Right ventricle myocardium inferior (tissue), 1 donor: Measurements from ENCODE around the gene AP3S1. TPM values are rescaled to one million over a fixed set of nuclear protein-coding genes. Genes with fewer than 3 reads are reported as not detected.
"Not testable (repeated sequence)": the region's sequence is repeated elsewhere in the genome, so short reads cannot be mapped to it uniquely, and the experiment has no call there.

ENCODE experiments used
- ATAC-seq: fragments of 200-7000 bp; cut with Tn5 transposase; one replicate; pipeline ENCODE4 v1.9.1; 2020; ENCODE audit warnings: mild to moderate bottlenecking, moderate library complexity
- DNase-seq: peaks from one replicate; pipeline ENCODE4 v3.0.0; 2021; ENCODE audit errors: missing footprints
- intact Hi-C: fragments of 100-400 bp; cut with DNase I; formaldehyde crosslinking; loops from one replicate; pipeline ENCODE4 v1.11.0; 2022
- total RNA-seq: library from RNA; stranded (reverse); fragmentation: NEBNext Ultra II Directional; extraction: Animal tissue kit (Norgen Biotek cat#: 25700); gene quantifications from one replicate; pipeline ENCODE4 v1.2.1, GENCODE V29; 2021
- donor health status: DM: no; HTN: yes; CAD: no; lungs with severe emphysema.

Gene AP3S1
- total RNA-seq, 1 donor from 2014 or later: 61.9 TPM

DNA sequence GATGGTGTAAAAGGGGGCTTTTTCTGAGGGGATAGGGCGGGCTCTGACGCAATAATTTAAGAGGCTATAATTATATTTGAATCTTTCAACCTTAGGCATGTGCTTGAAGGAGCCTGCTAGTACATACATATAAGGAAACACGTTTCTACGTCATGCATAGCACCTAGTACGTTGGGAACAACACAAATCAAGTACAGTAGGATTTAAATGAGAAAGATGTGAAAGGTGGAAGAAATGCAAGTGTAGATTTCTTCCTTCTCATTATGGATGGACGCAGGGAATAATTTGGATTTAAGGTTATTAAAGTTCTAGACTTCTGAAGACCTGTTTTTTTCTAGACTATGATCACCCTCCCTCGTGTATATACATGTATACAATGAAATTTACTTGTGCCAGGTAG lies 24.3 kb upstream of the AP3S1 start:
- DNase-seq: no peak
- intact Hi-C loops: no loop called here
- ATAC-seq: no peak

GRCh38 chr5:115818821-115819220 lies 22.9 kb upstream of the AP3S1 start:
- ATAC-seq (no peak), DNase-seq (no peak)
- intact Hi-C loops: no loop called here

- ATAC-seq (no peak), DNase-seq (no peak)
- intact Hi-C loops: no loop called here
These were observed 20.9 kb upstream of the AP3S1 start for GRCh38 chr5:115820846-115821245.

DNA sequence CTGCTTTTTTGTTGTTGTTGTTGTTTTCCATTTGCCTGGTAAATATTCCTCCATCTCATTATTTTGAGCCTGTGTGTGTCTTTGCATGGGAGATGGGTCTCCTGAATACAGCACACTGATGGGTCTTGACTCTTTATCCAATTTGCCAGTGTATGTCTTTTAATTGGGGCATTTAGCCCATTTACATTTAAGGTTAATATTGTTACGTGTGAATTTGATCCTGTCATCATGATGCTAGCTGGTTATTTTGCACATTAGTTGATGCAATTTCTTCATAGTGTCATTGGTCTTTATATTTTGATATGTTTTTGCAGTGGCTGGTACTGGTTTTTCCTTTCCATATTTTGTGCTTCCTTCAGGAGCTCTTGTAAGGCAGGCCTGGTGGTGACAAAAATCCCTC lies 16.8 kb upstream of the AP3S1 start:
- intact Hi-C loops, DNase-seq, ATAC-seq: not testable (repeated sequence)

DNA sequence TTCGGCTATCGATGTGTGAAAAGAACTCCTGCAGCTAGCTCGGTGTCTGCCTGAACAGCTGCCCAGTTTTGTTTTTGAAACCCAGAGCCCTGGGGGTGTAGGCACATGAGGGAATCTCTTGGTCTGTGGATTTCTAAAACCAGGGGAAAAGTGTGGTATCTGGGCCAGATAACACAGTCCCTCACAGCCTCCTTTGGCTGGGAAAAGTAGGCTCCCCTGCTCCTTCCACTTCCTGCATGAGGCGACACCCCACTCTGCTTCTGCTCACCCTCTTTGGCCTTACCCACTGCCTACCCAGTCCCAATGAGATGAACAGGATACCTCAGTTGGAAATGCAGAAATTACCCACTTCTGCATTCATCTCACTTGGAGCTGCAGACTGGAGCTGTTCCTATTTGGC lies 15.8 kb upstream of the AP3S1 start:
- intact Hi-C loops: no loop called here
- ATAC-seq (no peak), DNase-seq (no peak)

DNA sequence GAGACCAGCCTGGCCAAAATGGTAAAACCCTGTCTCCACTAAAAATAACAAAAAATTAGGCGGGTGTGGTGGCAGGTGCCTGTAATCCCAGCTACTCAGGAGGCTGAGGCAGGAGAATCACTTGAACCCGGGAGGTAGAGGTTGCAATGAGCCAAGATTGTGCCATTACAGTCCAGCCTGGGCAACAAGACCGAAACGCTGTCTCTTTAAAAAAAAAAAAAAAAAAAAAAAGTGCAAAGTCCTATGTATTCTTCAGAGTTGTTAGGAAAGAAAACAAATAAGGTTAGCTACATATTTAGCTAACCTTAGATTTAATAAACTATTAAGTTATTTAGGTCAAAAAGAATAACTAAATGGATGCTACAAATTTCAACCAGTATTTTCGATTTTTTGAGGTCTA lies 11.8 kb upstream of the AP3S1 start:
- intact Hi-C loops: loop anchor here (2.0 kb wide), 1 partner anchor 201 kb away; no protein-coding TSS in a partner anchor
- ATAC-seq (no peak), DNase-seq (no peak)

DNA sequence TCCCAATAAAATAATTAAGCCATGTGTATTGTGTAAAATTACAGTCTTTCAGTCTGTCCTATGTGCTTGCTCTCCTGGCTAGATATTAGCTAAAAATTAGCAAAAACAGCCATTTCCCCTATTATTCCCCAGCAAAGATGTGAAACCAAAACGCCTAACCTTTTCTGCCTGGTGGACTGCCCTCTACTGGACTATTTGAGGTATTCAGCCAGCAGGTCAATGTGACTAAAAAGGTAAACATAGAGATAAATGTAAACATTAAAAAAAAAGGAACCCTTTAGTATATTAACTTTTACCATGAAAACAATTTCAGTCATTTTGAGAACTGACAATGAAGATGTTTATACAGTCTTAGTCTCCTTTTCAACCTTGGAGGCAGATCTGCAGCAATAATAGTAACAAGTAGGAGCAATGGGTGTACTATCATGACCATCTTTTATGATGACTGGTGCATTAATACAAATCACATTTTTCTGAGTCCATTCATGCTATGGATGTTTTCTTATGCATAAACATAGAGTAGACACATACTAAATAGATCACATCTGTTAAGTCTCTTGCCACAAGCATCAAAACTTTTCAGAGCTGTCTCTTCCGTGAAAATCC lies 10.5 kb upstream of the AP3S1 start:
- intact Hi-C loops: loop anchor here (2.0 kb wide), 1 partner anchor 202 kb away; no protein-coding TSS in a partner anchor
- peak; percentile 23 for ATAC-seq
- no peak for DNase-seq

DNA sequence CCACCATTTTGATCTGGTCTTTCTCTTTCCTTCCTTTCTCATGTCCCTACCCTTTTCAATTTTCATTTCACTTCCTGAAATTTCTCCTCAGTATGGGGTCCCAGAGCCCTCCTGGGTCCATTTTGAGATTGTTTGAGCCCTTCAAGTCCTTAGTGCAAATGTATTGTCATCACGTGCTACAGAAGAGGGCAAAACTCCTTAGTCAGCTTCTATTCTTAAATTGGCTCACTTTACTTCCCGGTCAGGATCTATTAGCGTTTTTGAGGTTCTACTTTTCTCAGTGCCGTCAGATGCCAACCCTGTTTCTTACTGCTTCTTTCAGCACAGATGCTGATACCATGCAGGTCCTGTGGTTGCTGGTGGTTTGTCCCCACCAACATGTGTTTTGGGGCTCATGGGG lies 6.3 kb upstream of the AP3S1 start:
- ATAC-seq (no peak), DNase-seq (no peak)
- intact Hi-C loops: no loop called here

DNA sequence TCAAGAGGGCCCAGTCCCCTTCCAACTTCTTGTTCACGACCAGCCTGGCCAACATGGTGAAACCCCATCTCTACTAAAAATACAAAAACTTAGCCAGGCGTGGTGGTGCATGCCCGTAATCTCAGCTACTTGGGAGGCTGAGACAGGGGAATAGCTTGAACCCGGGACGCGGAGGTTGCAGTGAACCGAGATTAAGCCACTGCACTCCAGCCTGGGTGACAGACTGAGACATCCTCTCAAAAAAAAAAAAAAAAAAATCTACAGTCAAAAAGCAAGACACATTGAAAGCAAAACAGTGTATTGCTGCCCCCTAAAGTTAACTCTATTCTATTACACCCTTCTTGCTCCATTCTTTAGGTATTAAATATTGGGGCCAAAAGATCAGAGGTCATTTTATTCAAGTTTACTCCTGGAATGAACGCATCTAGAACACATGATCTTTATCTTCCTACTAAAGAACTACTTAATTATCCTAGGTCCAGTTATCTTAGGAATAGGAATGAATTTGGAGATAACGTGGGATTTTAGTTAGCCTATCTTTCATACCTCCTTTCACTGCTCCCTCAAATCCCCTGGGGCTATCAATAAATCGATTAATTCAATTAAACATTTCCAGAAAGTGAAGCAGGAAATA lies 2.7 kb upstream of the AP3S1 start:
- intact Hi-C loops: loop anchor here (2.0 kb wide), 1 partner anchor 204 kb away; no protein-coding TSS in a partner anchor
- no peak for ATAC-seq

GRCh38 chr5:115840873-115841272 lies 862 bp upstream of the AP3S1 start:
- intact Hi-C loops: loop anchor here (1.0 to 10.0 kb wide), 3 partner anchors 215 to 546 kb away; partner anchors contain the start of genes CCDC112 and TMED7
- ATAC-seq (no peak), DNase-seq (no peak)

More for the DNA sequence above, 2.7 kb upstream of the AP3S1 start:
- no peak for DNase-seq

DNA sequence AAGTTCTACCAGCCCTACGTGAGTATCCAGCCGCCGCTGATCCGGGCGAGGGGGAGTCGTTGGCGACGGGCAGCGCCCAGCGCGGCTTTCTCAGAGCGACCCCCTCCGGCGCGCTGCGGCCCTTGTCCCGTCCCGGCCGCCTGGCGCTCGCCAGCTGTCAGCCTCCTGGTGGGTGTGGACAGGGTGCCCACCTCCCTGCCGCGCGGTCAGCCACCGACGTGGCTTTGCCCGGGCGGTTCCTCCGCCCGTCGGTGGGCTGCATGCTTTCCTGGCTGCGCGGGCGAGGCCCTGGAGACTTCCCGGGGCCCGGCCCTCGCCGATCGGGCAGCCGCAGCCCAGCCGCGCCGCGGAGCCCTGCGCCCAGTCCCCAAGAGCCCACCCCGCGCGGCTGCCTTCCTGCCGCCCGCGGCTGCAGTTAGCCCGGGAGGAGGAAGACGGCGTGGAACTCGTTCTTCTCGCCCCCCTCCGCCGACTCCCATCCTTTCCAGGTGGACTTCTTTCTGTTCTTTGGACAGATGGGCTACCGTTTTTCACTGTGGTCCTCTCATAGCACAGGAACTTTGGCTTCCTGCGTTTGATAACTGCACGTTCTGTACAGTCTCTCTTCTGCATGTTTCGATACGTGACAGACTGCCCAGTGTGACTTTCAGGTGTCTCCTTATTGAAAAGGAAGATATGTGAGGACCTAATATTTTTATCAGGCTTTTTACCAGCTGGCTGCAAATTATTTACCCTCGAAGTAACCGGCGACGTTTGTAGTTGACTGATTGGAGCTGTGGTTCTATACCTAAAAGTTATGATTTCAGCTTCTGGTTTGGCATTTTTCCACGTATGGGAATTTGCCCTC lies 577 bp downstream of the AP3S1 start:
- DNase-seq: no peak

DNA sequence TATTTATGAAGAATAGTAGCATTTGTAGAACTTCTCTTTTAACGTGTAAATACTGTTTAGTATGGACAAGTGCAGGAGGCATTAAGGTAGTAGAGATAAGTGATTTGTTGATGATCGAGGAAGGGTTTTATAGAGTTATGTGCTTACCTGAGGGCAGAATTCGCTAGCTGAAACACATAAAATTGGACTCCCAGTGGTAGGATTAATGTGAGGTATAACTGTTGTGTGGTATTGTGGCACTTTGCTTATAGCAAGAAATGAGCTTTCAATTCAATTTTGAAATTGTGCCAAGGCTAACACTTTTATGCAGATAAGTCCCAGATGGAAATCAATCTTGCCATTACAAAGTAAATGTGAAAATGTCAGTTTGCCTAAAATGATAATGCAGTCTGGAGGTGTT lies 1.2 kb downstream of the AP3S1 start:
- intact Hi-C loops: loop anchor here (5.0 to 10.0 kb wide), 2 partner anchors 229 to 548 kb away; partner anchors contain the start of gene CCDC112
- ATAC-seq: no peak

More for the DNA sequence above, 577 bp downstream of the AP3S1 start:
- intact Hi-C loops: loop anchor here (5.0 to 10.0 kb wide), 2 partner anchors 230 to 548 kb away; partner anchors contain the start of gene CCDC112
- ATAC-seq: peak; percentile 65

GRCh38 chr5:115843444-115844130 lies 1.9 kb downstream of the AP3S1 start:
- ATAC-seq: no peak
- intact Hi-C loops: loop anchor here (5.0 to 10.0 kb wide), 2 partner anchors 229 to 549 kb away; partner anchors contain the start of gene CCDC112

More for the DNA sequence above, 1.2 kb downstream of the AP3S1 start:
- no peak for DNase-seq

DNA sequence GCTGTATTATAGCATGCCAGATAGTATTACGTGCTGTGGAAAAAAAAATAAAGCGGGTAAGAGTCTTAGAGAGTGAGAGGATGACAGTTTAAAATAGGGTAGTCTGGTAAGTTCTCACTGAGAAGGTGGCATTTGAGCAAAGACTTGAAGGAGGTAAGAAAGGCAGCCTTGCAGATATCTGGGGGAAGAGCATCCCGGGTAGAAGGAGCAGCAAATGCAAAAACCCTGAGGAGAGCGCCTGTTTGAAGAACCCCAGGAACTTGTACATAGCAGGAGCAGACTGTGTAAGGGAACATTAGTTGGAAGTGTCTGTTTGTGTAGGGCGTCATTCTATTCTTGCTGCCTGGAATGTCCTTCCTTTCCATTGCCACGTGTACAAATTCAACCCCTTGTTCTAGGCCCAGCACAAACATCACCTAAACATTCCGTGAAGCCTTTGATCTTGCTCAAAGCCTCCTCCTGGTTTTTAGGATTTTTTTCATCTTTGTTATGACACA lies 2.6 kb downstream of the AP3S1 start:
- DNase-seq: no peak
- ATAC-seq: no peak
- intact Hi-C loops: loop anchor here (5.0 to 10.0 kb wide), 2 partner anchors 228 to 550 kb away; partner anchors contain the start of gene CCDC112

More at GRCh38 chr5:115843444-115844130, 1.9 kb downstream of the AP3S1 start:
- no peak for DNase-seq

- intact Hi-C loops: loop anchor here (10.0 kb wide), 1 partner anchor 552 kb away; the partner anchor contains the start of gene CCDC112
- no peak for DNase-seq
- ATAC-seq: no peak
These were observed 5.6 kb downstream of the AP3S1 start for GRCh38 chr5:115847290-115847689.

- intact Hi-C loops: loop anchor here (10.0 kb wide), 1 partner anchor 555 kb away; the partner anchor contains the start of gene CCDC112
- DNase-seq: no peak
- peak; percentile 20 for ATAC-seq
These were observed 7.6 kb downstream of the AP3S1 start for GRCh38 chr5:115849258-115849798.

GRCh38 chr5:115850744-115851416 lies 9.1 kb downstream of the AP3S1 start:
- intact Hi-C loops: no loop called here
- DNase-seq (no peak), ATAC-seq (no peak)
